Limb (tissue), 2 donors: ENCODE measurements around the gene POLR2C.
"Not testable (repeated sequence)": the region's sequence is repeated elsewhere in the genome, so short reads cannot be mapped to it uniquely, and the experiment has no call there.

ENCODE experiments used
- DNase-seq, 2 donors: peaks; one replicate each; pipeline ENCODE4 v3.0.0-alpha.2; 2016; ENCODE audit errors: extremely low spot score in 2 of 2

Gene POLR2C

GRCh38 chr16:57478396-57479204, 16.1 kb downstream of the POLR2C start:
- DNase-seq, result no peak

- peak; percentile 58 to 76 for DNase-seq
Measured at GRCh38 chr16:57479205-57479975, 16.9 kb downstream of the POLR2C start.

DNA sequence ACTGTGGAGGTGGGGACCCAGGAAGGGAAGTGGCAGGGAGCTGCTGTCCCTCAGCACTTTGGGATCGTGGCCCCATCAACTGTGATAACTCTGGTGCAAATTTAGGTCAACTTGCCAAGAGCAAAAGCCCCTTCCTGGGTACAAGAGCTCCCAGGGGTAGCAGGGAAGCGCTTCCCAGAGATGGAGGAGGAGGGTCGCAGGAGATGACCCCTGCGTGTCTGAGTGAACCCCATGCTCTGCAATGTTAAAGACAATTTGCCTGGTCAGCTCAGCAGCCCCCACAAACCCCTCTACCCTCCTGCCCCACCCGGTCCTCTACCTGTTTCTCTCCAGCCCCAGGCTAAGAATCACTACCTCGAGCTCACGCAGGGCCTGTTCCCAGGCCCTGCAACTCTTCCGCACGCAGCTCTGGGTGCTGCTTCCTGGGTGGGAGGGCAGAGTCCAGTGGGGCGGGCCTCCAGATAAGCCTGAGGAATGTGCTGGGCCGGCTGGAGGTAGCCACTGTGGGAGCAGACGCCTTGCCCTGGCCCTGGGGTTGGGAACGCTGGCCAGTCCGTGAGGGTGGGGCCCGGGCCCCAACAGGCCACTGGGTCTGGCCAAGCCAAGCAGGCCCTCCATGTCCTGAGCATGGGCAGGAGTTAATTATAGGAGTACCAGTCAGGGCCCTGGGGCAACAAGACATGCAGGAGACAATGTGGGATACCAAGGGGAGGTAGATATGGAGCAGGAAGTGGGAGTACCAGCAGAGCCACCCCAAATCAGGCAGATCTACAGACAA, 17.7 kb downstream of the POLR2C start:
- DNase-seq, result no peak

- DNase-seq, result no peak
Measured at GRCh38 chr16:57480754-57481230, 18.3 kb downstream of the POLR2C start.

- no peak for DNase-seq
Measured at GRCh38 chr16:57481421-57481820, 18.9 kb downstream of the POLR2C start.

- no peak for DNase-seq
Measured at GRCh38 chr16:57482845-57483545, 20.5 kb downstream of the POLR2C start.

DNA sequence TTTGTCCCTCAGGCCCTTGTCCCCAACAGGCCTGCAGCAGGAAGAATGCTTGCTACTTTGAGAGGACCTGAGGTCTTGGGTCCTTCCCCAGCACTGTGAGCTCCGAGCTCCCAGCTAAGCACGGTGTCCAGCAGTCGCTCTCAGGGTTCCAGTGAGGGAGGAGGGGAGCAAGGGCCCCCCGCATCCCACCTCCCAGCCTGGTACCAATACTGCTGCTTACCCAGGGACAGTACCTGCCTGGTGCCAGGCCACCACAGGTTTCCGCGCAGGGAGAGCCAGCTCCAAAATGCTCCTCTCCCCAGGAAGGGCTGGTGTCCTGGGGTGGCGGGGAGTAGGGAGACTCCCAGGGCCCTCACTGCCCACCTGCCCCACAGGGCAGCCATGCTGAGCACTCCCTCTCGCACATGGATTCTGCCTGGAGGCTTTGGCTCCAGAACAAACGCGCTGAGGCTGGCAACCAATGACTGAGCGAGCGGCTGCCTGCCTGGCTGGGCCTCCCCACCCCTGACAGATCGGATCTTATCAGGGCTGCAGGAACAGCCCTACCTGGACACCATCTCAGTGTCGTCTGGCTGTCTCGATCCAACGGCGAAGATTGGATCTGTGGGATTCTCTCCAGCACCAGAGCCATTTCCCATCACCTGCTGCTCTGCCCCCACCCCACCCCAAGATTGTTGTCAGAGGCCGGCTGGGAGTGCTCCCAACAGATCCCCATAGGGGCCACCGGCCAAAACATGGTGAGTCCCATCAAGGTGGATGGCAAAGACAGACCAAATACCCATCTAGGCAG, 21.4 kb downstream of the POLR2C start:
- DNase-seq, result no peak

DNA sequence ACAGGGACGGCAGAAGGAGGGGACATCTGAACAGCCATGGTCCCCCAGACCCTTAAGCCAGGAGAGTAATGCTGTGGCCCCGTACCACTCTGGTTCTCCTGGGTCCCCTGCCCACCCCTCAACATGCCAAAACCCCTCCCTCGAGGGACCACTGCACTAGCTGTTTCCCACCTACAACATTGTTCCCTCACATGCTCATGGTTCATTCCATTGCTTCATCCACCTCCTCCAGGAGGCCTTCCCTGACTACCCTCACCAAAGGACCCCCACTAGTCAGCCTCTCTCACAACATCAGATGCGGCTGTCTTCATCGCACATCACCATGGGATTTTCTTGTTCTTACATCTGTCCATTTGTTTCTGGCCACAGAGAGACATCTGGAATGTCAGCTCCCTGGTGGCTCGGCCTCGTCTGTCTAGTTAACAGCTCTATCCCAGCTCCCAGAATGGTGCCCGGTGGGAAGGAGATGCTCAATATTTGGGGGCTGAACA, 22.1 kb downstream of the POLR2C start:
- DNase-seq, result no peak

- no peak for DNase-seq
Measured at GRCh38 chr16:57485091-57485915, 22.8 kb downstream of the POLR2C start.

GRCh38 chr16:57485916-57486857, 23.7 kb downstream of the POLR2C start, which contains the start of gene DOK4:
DOK4 (minus strand) TSS chr16:57486493; CDS start chr16:57479507, 6,986 bp downstream.
- peak; percentile 81 to 90 for DNase-seq

DNA sequence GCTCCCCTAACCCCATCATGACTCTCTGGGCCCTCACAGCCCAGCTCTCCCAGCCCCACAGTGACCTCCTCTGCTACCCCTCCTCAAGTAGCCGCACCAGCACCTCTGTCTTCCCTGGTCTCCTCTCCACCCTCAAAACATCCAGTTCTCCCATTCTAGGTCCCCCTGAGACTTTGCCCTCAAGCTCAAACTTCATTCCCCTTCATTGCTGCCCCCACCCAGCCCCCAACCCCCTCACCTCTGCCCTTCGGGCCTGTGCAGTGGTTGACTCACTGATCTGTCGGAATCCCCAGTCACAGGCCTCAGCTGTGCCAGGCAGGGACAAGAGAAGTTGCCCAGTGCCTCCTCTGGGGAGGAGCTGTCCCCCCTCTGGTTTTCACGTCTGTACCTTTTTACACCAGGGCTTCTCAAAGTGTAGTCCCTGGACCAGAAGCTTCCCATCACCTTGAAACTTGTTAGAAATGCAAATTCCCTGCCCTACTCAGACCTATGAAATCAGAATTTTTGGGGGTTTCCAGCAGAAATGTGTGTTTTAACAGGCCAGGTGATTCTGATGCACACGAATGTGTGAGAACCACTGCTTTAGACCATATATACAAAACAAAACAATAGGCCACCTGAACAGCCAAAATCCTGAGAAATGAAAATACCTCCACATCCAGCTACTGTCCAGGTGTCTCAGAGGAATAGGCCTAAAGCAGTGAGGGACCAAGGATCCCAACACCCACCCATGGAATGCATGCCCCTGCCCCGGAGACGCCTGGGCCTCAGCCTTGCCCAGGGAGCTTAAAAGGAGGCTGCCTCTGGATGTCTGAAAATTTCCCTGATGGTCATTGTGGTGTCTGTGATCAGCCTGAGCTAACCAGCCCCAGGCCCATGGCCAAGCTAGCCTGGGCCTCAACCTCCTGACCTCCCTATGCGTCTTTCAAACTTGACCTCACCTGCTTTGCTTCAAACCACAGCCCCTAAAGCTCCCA, 24.7 kb downstream of the POLR2C start:
- DNase-seq, result no peak

GRCh38 chr16:57489229-57489628, 26.8 kb downstream of the POLR2C start:
- DNase-seq, result no peak

DNA sequence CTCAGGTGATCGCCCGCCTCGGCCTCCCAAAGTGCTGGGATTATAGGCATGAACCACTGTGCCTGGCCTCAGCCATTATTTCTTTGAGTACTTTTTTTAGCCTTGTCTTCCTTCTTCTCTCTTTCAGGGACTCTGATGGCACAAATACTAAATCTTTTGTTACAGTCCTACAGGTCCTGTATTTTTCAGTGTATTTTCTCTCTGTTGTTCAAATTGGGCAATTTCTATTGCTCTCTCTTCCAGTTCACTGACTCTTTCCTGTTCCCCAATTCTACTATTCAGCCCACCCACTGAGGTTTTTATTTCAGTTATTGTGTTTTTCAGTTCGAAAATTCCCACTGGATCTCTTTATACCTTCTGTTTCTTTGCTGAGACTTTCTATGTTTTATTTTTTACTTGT, 31.3 kb downstream of the POLR2C start:
- DNase-seq, result no peak

DNA sequence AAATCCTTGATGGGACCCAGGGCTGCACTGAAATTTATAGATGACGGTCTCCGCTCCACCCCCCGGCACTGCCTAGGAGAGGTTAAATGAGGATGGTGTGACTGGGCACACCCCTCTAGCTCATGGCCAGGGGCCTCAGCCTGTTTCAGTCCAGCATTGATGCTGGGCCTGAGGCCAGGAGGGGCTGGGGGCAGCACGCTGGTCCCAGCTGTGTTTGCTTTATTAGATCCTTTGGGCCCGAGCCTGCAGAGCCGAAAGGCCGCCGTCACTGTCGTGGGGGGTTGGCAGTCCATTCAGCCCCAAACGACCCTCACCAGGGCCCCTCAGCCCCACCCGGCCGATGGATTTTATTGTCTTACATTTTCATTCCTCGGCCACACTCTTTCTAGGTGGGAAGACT, 34.6 kb downstream of the POLR2C start:
- no peak for DNase-seq

DNA sequence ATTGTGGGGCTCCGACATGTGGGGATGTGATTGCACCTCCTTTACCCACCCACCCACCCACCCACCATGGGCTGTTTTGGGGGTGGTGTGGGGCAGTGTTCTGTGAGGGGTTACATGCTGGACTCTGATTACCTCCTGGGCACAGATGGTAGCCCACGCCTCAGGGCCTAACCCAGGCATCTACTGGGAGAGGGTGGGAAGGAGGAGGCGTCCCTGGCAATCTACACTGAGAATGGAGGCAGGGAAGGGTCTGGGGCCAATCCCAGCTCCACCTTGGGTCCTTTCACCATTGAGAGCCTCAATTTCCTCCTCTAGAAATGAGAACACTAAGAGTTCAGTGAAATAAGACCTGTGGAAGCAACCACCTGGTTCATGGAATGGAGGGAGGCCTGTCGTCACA, 35.6 kb downstream of the POLR2C start:
- no peak for DNase-seq

GRCh38 chr16:57499941-57500340, 37.5 kb downstream of the POLR2C start:
- not testable (repeated sequence) for DNase-seq

- DNase-seq, result no peak
Measured at GRCh38 chr16:57500578-57501111, 38.2 kb downstream of the POLR2C start.
